HepG2 (cell line): ENCODE data around the gene INSIG1. TPM values are rescaled to one million over a fixed set of nuclear protein-coding genes. Genes with fewer than 3 reads are reported as not detected.

Experiments used
- ATAC-seq: fragments of 200-7000 bp; cut with Tn5 transposase; 3 replicates; pipeline ENCODE4 v1.9.1; 2020; ENCODE audit warnings: mild to moderate bottlenecking, moderate library complexity
- BruUV-seq: library from RNA; stranded (reverse); fragments of 400-500 nt; replicated peaks from 2 replicates; lab custom pipeline; 2021; lab: Mats Ljungman, UMichigan
- CTCF ChIA-PET: fragments of 300-600 bp; formaldehyde crosslinking; extraction: SDS; loops from one replicate; lab custom pipeline; 2021; ENCODE audit warnings: low total read pairs, inconsistent platforms, low intra/inter-chr PET ratio; lab: Yijun Ruan, JAX
- POLR2A ChIA-PET: fragments of 350-600 bp; sonication (Branson Sonifier 250); formaldehyde crosslinking; loops from one replicate; lab custom pipeline; 2020; ENCODE audit warnings: antibody characterized with exemption, inconsistent platforms; lab: Yijun Ruan, JAX
- DNase-seq: peaks from one replicate; pipeline ENCODE4 v3.0.0-alpha.2; 2015; ENCODE audit warnings: low spot score
- FAIRE-seq: peaks from 3 replicates; lab custom pipeline; 2011; peaks lifted over from hg19 to GRCh38; lab: Jason Lieb, UNC
- H2AFZ ChIP-seq: one replicate; pipeline ENCODE4 v1.6.1; 2011; ENCODE audit warnings: low read length, inconsistent platforms
- H3K27ac ChIP-seq: fragments of 300-600 bp; 3 replicates; pipeline ENCODE4 v1.8.0; 2011; ENCODE audit warnings: mixed run types, mild to moderate bottlenecking, mixed read lengths, low read length, inconsistent platforms; ENCODE audit not compliant: insufficient read depth; ENCODE audit errors: extremely low read length
- H3K27me3 ChIP-seq, 2 experiments: fragments of 200-600 bp in 1 of 2; 2 replicates in 1 of 2; 3 replicates in 1 of 2; pipeline versions ENCODE4 v1.6.0 to v1.8.0; 2011; ENCODE audit warnings: low read length in 2 of 2, mild to moderate bottlenecking in 2 of 2, moderate library complexity in 2 of 2, inconsistent platforms in 1 of 2; ENCODE audit not compliant: insufficient read depth in 2 of 2, control insufficient read depth in 1 of 2
- H3K36me3 ChIP-seq, 2 experiments: fragments of 200-600 bp in 1 of 2; replicated peaks in 1 of 2; 2 replicates in 1 of 2; 3 replicates in 1 of 2; pipeline versions ENCODE4 v1.5.1 to v1.8.0; 2011; ENCODE audit warnings: low read length in 2 of 2, inconsistent platforms in 1 of 2; ENCODE audit not compliant: insufficient read depth in 2 of 2, control insufficient read depth in 1 of 2
- H3K4me1 ChIP-seq: 2 replicates; pipeline ENCODE4 v1.5.1; 2012; ENCODE audit warnings: low read length, inconsistent platforms; ENCODE audit not compliant: insufficient read depth
- H3K4me2 ChIP-seq: 2 replicates; pipeline ENCODE4 v1.6.0; 2011; ENCODE audit warnings: low read depth, low read length, inconsistent platforms
- H3K4me3 ChIP-seq, 3 experiments: fragments of 200-600 bp in 1 of 3; sonication (generic), shearing (Covaris generic) in 1 of 3; replicated peaks in 1 of 3; 2 replicates each; pipeline ENCODE4 v1.5.1; 2011 to 2016; ENCODE audit warnings: low read length in 3 of 3, inconsistent platforms in 2 of 3, low read depth in 2 of 3, mild to moderate bottlenecking in 2 of 3, control low read depth in 1 of 3, mixed read lengths in 1 of 3; ENCODE audit not compliant: insufficient read depth in 1 of 3
- H3K79me2 ChIP-seq: one replicate; pipeline ENCODE4 v1.6.1; 2011; ENCODE audit warnings: low read length, inconsistent platforms; ENCODE audit not compliant: insufficient read depth
- H3K9ac ChIP-seq: 2 replicates; pipeline ENCODE4 v1.6.0; 2011; ENCODE audit warnings: mild to moderate bottlenecking, low read depth, low read length, inconsistent platforms; ENCODE audit not compliant: insufficient read depth
- H3K9me3 ChIP-seq: 2 replicates; pipeline ENCODE4 v1.5.1; 2012; ENCODE audit warnings: mild to moderate bottlenecking, low read length
- H4K20me1 ChIP-seq: 2 replicates; pipeline ENCODE4 v1.6.0; 2011; ENCODE audit warnings: inconsistent platforms, mild to moderate bottlenecking, low read length, moderate library complexity; ENCODE audit not compliant: insufficient read depth
- ATF4 ChIP-seq, 2 experiments: fragments of 450-650 bp in 1 of 2; sonication (generic) in 1 of 2; formaldehyde crosslinking; IDR thresholded peaks; 2 replicates each; pipeline versions ENCODE4 v1.5.0 to v1.8.0; 2020 to 2022; ENCODE audit warnings: mild to moderate bottlenecking in 1 of 2, missing genetic modification reagents in 1 of 2
- ATF6 ChIP-seq: sonication (generic); formaldehyde crosslinking; conservative IDR thresholded peaks from 2 replicates; pipeline ENCODE4 v1.4.0; 2020; ENCODE audit warnings: missing genetic modification reagents
- CENPT ChIP-seq: sonication (generic); formaldehyde crosslinking; IDR thresholded peaks from 2 replicates; pipeline ENCODE4 v1.8.0; 2022; ENCODE audit warnings: low read depth, mild to moderate bottlenecking, moderate library complexity, missing genetic modification reagents
- FOXP1 ChIP-seq, 2 experiments: fragments of 450-650 bp in 1 of 2; IDR thresholded peaks; 2 replicates each; pipeline ENCODE4 v1.6.1; 2017 to 2018; ENCODE audit warnings: antibody characterized with exemption in 1 of 2
- GPN1 ChIP-seq: sonication (generic); formaldehyde crosslinking; IDR thresholded peaks from 2 replicates; pipeline ENCODE4 v1.5.1; 2020; ENCODE audit warnings: missing genetic modification reagents, borderline replicate concordance
- IKZF4 ChIP-seq: sonication (generic); formaldehyde crosslinking; IDR thresholded peaks from 2 replicates; pipeline ENCODE4 v1.5.1; 2020; ENCODE audit warnings: borderline replicate concordance, mild to moderate bottlenecking, low read depth, missing genetic modification reagents; ENCODE audit errors: not compliant biosample characterization
- NCOA2 ChIP-seq: sonication (generic); formaldehyde crosslinking; IDR thresholded peaks from 2 replicates; pipeline ENCODE4 v1.8.0; 2022; ENCODE audit warnings: inconsistent platforms
- SMAD3 ChIP-seq: sonication (generic); formaldehyde crosslinking; IDR thresholded peaks from 2 replicates; pipeline ENCODE4 v1.4.0; 2020; ENCODE audit warnings: missing genetic modification reagents
- TSC22D2 ChIP-seq: sonication (generic); formaldehyde crosslinking; IDR thresholded peaks from 2 replicates; pipeline ENCODE4 v1.5.1; 2020; ENCODE audit warnings: missing genetic modification reagents, mild to moderate bottlenecking, borderline replicate concordance
- YEATS2 ChIP-seq: sonication (generic); formaldehyde crosslinking; IDR thresholded peaks from 2 replicates; pipeline ENCODE4 v1.4.0; 2020; ENCODE audit warnings: missing genetic modification reagents, borderline replicate concordance
- ZMYM4 ChIP-seq: sonication (generic); formaldehyde crosslinking; IDR thresholded peaks from 2 replicates; pipeline ENCODE4 v1.8.1; 2023; ENCODE audit warnings: mild to moderate bottlenecking, missing genetic modification reagents
- ZNF138 ChIP-seq: sonication (generic); formaldehyde crosslinking; IDR thresholded peaks from 2 replicates; pipeline ENCODE4 v1.5.0; 2020; ENCODE audit warnings: mild to moderate bottlenecking, low read depth, missing genetic modification reagents
- ZNF484 ChIP-seq: sonication (generic); formaldehyde crosslinking; IDR thresholded peaks from 2 replicates; pipeline ENCODE4 v1.5.1; 2020; ENCODE audit warnings: mild to moderate bottlenecking, low read depth, missing genetic modification reagents, borderline replicate concordance
- ZNF773 ChIP-seq: sonication (generic); formaldehyde crosslinking; IDR thresholded peaks from 2 replicates; pipeline ENCODE4 v1.4.0; 2020; ENCODE audit warnings: missing genetic modification reagents, borderline replicate concordance
- ZSCAN12 ChIP-seq: sonication (generic); formaldehyde crosslinking; IDR thresholded peaks from 2 replicates; pipeline ENCODE4 v1.9.0; 2021; ENCODE audit warnings: mild to moderate bottlenecking, missing genetic modification reagents
- WGBS: methylation state at CpG from one replicate; pipeline ENCODE4 v1.1.6; 2017; ENCODE audit warnings: low lambda C conversion rate; 5-methylcytosine and 5-hydroxymethylcytosine counted together
- in situ Hi-C: cut with HindIII; loops from 2 replicates; pipeline ENCODE4 v1.10.0; 2017; ENCODE audit warnings: low pct_unique_long_range_greater_than_20kb; ENCODE audit not compliant: extremely low pct_ligation_motif_present
- intact Hi-C: fragments of 100-400 bp; cut with micrococcal nuclease; formaldehyde crosslinking; loops from one replicate; pipeline ENCODE4 v1.10.0; 2022; ENCODE audit not compliant: unreplicated experiment
- polyA plus RNA-seq, 8 experiments: library from polyadenylated mRNA; depleted of rRNA in 3 of 8; stranded (reverse) in 7 of 8; unstranded in 1 of 8; fragments of >200 nt; fragmentation: Illumina TruSeq in 4 of 8; extraction: Trizol in 4 of 8; gene quantifications; 2 replicates each; pipeline versions ENCODE4 v1.2.1 to v1.2.3, GENCODE V29; 2011 to 2016; ENCODE audit warnings: low read depth in 4 of 8, missing spikeins in 1 of 8, mixed read lengths in 1 of 8; ENCODE audit not compliant: insufficient read depth in 1 of 8
- total RNA-seq, 5 experiments: library from RNA; depleted of rRNA; stranded (reverse); fragments of >200 nt; fragmentation: Illumina TruSeq; extraction: Trizol; gene quantifications; 2 replicates each; pipeline ENCODE4 v1.2.3, GENCODE V29; 2016; ENCODE audit warnings: low read depth in 1 of 5
- TF ChIP-seq, protein P1 (sequence below): sonication (generic); formaldehyde crosslinking; IDR thresholded peaks from 2 replicates; pipeline ENCODE4 v1.5.0; 2020; ENCODE audit warnings: missing genetic modification reagents, mild to moderate bottlenecking, borderline replicate concordance
- TF ChIP-seq, protein P2 (sequence below): sonication (generic); formaldehyde crosslinking; IDR thresholded peaks from 2 replicates; pipeline ENCODE4 v1.8.1; 2023; ENCODE audit warnings: missing genetic modification reagents, inconsistent platforms, borderline replicate concordance

Gene INSIG1
- total and polyA plus RNA-seq, 2 of the 13 experiments (the other 11 are each of a cell fraction or from before 2014, with no cell fraction given), result 0.07 to 0.11 TPM

DNA sequence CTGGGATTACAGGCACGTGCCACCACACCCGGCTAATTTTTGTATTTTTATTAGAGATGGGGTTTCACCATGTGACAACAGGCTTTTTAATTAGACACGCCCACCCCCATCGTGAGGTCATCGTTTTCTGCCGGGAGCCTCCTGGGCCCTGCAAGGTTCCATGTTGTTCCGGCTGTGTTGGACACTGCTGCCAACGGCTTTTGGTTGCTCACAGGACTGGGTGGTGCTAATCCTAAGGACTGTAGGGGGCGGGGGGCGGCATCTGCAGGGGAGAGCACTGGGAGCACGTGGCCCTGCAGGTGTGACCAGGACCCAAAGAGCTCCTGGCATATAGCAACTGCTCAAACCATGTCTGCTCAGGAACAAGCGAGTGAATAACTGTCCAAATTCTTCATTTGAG, 29.5 kb upstream of the INSIG1 start:
- no peak for DNase-seq
- H3K36me3 ChIP-seq, result no peaks in the 10 kb centered on the region
- no peak overlapping the region for H3K4me3 ChIP-seq
- ChIA-PET POLR2A (no interaction called here), CTCF (no interaction called here)
- ATAC-seq, result no peak
- in situ Hi-C loops, result no loop called here
- no peaks in the 10 kb centered on the region for H3K9me3 ChIP-seq
- H3K4me1 ChIP-seq, result 0 out of 2 replicates have a peak, but pooled peaks cover 9% of the 10 kb centered on the region
- H3K27me3 ChIP-seq, result peaks cover 0 to 34% of the 10 kb centered on the region in 2 experiments
- intact Hi-C loops, result no loop called here
- no peak overlapping the region for H3K4me2 ChIP-seq
- WGBS, result 21% methylated on average over 12 of the region's 12 CpGs
- no peaks in the 10 kb centered on the region for H4K20me1 ChIP-seq
- no peaks in the 10 kb centered on the region for H3K79me2 ChIP-seq
- no TSS peak for BruUV-seq
- H3K27ac ChIP-seq, result no peak overlapping the region
- no peak overlapping the region for H3K9ac ChIP-seq
- no peak for TF ChIP-seq ZMYM4 (CRISPR knock-in tag)
- TF ChIP-seq ZNF138 (CRISPR knock-in tag), result no peak
- no peak for TF ChIP-seq SMAD3 (CRISPR knock-in tag)
- TF ChIP-seq CENPT (CRISPR knock-in tag), result no peak
- TF ChIP-seq IKZF4, result no peak
- TF ChIP-seq YEATS2 (CRISPR knock-in tag), result no peak
- TF ChIP-seq GPN1 (CRISPR knock-in tag), result no peak
- TF ChIP-seq ZNF484 (CRISPR knock-in tag), result no peak
- TF ChIP-seq NCOA2 (CRISPR knock-in tag), result no peak
- TF ChIP-seq TSC22D2 (CRISPR knock-in tag), result no peak
- no peak for TF ChIP-seq FOXP1 (IDR thresholded peaks at IDR 0.05)
- no peak for TF ChIP-seq FOXP1 (CRISPR knock-in tag; IDR thresholded peaks at IDR 0.05)
- no peak for TF ChIP-seq ATF4 (CRISPR knock-in tag; IDR thresholded peaks at IDR 0.05)
- TF ChIP-seq, protein P1, sequence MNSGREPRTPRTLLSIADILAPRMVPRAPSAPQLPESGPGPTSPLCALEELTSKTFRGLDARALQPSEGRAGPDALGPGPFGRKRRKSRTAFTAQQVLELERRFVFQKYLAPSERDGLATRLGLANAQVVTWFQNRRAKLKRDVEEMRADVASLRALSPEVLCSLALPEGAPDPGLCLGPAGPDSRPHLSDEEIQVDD (CRISPR knock-in tag), result no peak
- TF ChIP-seq ZSCAN12 (CRISPR knock-in tag), result no peak
- TF ChIP-seq, protein P2, sequence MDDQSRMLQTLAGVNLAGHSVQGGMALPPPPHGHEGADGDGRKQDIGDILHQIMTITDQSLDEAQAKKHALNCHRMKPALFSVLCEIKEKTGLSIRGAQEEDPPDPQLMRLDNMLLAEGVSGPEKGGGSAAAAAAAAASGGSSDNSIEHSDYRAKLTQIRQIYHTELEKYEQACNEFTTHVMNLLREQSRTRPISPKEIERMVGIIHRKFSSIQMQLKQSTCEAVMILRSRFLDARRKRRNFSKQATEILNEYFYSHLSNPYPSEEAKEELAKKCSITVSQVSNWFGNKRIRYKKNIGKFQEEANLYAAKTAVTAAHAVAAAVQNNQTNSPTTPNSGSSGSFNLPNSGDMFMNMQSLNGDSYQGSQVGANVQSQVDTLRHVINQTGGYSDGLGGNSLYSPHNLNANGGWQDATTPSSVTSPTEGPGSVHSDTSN (CRISPR knock-in tag), result no peak
- no peak for TF ChIP-seq ZNF773 (CRISPR knock-in tag)
- TF ChIP-seq ATF6, result no peak
- no peak overlapping the region for H2AFZ ChIP-seq
- FAIRE-seq, result no peak
